Left kidney (tissue), 2 donors: ENCODE measurements around the gene PLTP. TPM values are rescaled to one million over a fixed set of nuclear protein-coding genes. Genes with fewer than 3 reads are reported as not detected.
"Not testable (repeated sequence)": the region's sequence is repeated elsewhere in the genome, so short reads cannot be mapped to it uniquely, and the experiment has no call there.

Experiments
- DNase-seq: peaks from one replicate; pipeline ENCODE4 v3.0.0-alpha.2; 2013
- polyA plus RNA-seq: library from polyadenylated mRNA; unstranded; fragments of 120-200 nt; gene quantifications from one replicate; pipeline ENCODE4 v1.2.1, GENCODE V29; 2013; ENCODE audit not compliant: insufficient read length

PLTP gene
- polyA plus RNA-seq, 1 donor = 118 TPM

DNA sequence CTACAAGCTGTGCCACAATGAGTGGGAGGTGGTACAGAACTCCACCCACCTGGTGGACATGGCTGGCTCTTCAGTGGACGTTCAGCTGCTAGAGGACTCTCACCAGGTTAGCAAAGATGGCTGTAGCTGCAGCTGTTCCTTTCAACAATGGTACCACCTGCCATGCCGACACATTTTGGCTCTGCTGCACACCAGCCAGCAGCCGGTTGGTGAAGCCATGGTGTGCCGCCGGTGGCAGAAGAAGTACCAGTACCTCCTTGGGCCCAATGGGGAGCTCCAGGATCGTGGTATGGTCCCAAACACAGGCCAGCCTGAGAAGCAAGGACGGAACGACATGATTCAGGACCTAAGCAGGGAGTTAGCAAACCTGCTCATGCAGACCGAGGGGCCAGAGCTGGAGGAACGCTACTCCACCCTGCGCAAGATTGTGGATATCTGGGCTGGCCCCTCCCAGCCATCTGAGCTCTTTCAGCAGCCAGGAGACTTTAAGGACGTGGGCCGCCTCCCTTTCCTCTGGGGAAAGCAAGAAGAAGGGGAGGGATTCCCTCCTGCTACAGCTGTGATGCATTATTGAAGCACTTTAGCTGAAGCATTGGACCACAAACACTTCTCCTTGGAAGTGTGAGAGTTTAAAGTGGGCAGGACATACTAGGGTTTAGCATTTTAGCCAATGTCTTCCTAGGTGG lies 33.7 kb downstream of the PLTP start:
- DNase-seq = no peak

DNA sequence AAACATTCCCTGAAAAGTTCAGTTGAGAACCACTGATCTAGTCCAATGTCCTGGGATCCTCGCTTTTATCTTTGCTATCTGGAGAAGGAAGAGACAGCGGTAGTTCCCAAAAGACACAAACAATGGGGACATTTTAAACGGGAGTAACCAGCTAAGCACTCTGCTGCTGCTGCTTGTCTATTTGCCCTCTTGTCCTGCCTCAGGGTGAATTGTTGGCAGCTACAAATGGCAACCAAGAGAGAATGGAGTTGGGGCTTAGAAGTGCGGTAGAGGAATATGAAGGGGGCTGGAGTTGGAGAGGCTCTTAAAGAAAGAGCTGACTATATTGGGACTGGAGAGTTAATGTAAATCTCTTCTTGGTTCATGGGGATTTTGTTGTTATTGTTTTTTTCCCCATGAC lies 37.4 kb downstream of the PLTP start:
- no peak for DNase-seq

DNA sequence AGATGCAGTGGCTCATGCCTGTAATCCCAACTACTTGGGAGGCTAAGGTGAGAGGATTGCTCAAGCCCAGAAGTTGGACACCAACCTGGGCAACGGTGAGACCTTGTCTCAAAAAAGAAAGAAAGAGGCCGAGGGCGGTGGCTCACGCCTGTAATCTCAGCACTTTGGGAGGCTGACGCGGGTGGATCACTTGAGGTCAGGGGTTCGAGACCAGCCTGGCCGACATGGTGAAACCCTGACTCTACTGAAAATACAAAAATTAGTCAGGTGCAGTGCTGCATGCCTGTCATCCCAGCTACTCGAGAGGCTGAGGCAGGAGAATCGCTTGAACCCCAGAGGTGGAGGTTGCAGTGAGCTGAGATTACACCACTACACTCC lies 37.9 kb downstream of the PLTP start:
- DNase-seq = not testable (repeated sequence)

DNA sequence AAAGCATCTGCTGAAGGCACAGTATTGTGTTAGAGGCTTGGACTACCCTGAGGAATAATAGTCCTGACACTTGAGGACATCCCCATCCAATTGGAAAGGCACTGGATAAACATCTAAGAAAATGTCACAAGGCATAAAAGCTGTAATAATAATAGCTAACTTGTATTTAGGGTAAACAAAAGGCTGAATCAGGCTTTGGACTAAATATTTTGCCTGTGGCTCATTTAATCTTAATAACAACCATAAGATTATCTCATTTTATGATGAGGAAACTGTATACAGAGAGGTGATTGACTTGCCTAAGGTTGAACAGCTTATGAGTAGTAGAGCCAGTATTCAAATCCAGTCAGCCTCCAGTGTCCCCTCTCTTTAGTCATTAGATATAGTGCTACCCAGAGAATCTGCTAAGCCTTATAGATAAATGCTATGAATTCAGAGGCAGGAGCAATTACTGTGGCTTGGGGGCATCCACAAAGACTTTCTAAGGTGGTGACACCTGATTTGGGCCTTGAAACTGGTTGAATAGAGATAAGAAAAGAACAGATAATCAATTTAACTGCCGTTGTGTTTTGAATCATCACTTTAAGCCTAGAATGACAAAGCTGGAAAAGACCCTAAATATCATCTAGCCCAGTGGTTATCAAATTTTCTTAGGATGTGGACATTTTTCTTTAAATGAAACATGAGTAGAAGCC lies 38.4 kb downstream of the PLTP start:
- no peak for DNase-seq

DNA sequence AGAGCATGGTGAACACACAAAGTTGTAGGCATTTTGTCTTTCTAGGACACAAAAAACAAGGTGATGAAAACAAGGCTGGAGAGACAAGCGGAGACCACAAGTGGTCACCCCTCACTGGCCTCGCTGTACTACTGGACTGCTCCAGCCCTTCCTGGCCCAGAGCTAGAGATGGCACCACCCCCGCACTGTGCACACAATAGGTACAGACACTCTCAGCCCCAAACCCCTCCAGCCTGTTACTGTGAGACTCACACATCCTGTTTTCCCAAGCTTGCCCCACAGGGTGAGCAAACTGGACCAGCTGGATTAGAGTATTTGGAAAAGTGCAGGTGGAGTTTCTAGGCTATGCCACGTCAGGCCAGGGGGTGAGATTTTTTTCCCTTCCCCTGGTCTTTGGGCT lies 39.3 kb downstream of the PLTP start:
- no peak for DNase-seq

DNA sequence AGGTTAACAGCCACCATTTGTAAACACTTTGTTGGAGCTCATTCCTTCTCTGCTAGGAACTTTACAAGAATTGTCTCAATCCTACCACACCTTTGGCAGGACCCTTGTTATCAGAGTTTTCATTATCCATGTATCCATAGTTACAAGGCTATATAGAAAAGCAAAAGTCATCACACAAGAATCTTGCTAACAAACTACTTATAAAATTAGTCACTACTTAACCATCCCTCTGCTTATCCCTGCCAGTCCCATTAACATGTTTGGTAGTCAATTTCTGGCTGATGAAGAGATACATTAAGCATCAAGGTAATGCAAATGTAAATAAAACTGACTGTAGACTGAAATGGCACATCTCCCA lies 44.2 kb downstream of the PLTP start:
- DNase-seq = no peak

DNA sequence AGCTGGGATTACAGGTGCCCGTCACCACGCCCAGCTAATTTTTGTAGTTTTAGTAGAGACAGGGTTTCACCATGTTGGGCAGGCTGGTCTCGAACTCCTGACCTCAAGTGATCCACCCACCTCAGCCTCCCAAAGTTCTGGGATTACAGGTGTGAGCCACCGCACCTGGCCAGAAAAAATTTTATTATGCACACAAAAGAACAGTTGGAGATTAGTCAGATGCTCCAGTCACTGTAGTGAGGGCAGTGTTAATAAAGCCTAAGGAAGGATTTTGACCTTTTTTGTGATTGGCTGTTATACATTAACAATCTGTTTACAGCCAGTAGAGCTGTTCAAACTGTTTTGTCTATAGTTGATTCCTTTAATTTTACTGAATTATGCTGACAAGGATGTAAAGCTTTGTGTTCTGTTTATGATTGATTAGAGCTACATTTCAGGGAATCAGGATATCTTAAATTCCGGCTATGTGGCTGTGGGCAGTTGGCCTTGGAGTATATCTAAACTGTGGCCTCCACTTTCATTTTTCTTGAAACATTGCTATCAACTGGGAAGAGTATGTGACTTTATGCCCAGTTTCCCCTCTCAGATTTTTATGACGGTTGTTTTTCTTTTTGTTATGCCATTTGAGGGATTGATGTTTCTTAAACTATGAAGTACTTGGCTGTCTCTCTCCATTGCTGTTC lies 44.7 kb downstream of the PLTP start:
- no peak for DNase-seq

DNA sequence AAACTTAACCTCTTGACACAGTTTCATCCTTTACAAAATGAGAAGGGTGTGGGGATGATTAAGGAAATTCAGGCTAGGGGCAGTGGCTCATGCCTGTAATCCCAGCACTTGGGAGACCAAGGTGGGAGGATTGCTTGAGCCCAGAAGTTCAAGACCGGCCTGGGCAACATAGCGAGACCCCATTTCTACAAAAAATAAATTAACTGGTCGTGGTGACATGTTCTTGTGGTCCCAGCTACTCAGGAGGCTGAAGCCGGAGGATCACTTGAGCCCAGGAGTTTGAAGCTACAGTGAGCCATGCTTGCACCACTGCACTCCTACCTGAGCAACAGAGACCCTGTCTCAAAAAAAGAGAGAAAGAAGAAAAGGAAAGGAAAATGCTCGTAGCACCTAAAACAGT lies 45.5 kb downstream of the PLTP start:
- no peak for DNase-seq

DNA sequence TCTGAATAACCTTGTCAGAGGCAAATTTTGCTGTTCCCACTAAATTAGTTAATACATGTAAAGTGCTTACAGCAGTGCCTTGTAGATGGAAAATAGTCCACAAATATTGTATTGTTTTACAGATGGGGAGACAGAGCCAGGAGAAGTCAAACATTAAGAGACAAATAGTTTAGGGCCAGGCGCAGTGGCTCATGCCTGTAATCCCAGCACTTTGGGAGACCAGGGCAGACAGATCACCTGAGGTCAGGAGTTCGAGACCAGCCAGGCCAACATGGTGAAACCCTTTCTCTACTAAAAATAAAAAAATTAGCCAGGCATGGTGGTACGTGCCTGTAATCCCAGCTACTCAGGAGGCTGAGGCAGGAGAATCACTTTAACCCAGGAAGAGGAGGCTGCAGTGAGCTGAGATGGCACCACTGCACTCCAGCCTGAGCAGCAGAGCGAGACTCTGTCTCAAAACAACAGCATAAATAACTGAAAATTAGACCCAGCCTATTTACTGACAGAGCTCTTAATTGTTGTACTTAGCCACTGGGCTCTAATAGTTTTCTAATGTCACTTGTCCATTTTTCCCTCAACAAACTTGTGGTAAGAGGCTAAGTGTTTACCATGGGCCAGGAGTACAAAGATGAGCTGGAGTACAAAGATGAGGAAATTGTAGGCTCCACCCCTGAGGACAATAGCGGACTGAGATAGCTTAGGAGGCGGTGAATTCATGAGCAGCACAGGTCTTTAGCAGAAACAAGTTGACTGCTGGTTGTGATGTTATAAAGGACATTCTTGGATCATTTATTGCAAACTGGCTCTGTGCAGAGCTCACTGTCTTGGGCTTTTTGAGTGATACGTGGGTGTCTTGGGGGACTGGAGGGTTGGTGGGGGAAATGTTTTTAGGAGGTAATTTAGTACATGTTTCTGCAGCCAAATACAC lies 48.1 kb downstream of the PLTP start:
- DNase-seq = no peak

DNA sequence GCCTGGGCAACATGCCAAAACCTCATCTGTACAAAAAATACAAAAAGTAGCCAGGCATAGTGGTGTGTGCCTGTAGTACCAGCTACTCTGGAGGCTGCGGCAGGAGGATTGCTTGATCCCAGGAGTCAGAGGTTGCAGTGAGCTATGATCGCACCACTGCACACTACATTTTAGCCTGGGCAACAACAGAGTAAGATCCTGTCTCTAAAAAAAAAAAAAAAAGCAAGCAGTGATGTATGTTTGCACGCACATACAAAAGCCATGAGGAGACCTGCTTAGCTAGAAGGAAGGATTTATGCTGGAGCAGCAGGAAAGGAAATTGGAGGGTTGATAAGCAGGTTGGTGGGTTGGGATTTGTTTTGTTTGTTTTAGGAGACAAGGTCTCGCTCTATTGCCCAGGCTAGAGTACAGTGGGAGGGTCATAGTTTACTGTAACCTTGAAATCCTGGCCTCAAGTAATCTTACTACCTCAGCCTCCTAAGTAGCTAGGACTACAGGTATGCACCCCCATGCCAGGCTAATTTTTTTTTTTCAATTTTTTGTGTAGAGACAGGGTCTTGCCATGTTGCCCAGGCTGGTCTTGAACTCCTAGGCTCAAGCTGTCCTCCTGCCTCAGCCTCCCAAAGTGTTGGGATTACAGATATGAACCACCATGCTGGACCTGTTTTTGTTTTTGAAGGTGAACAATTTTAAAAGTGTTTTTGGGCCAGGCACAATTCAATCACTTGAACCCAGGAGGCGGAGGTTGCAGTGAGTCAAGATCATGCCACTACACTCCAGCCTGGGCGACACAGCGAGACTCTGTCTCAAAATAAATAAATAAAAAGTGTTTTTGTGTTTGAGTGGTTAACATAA lies 50.5 kb downstream of the PLTP start:
- DNase-seq = no peak

DNA sequence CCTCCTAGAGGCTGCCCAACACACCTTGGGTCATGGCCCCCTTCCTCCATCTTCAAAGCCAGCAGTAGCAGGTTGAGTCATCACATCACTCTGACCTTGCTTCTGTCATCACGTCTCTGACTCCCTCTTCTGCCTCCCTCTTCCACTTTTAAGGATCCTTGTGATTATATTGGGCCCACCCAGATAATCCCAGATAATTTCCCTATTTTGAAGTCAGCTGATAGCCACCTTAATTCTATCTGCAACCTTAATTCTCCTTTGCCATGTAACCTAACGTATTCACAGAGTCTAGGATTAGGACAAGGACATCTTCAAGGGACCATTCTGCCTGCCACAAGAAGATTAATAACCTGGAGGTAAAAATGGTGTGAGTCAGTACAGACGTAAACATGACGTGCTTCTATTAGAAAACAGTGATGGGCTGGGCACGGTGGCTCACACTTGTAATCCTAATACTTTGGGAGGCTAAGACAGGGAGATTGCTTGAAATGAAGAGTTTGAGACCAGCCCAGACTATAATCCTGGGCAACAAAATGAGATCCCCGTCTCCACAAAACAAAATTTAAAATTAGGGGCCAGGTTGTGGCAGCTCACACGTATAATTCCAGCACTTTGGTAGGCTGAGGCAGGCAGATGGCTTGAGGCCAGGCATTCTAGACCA lies 51.3 kb downstream of the PLTP start:
- no peak for DNase-seq

DNA sequence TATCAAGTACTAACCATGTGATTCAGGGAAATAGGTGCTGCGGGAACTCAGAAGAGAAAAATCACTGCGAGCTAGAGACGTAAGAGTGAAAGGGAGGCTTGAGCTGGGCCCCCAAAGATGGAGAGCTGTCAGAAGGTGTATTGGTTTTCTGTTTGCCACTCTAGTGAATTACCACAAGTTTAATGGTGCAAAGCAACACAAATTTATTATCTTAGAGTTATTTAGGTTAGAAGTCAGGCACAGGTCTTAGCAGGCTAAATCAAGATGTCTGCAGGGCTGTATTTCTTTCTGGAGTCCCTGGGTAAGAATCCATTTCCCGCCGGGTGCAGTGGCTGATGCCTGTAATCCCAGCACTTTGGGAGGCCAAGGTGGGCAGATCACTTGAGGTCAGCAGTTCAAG lies 52.0 kb downstream of the PLTP start:
- peak; percentile 46 for DNase-seq

DNA sequence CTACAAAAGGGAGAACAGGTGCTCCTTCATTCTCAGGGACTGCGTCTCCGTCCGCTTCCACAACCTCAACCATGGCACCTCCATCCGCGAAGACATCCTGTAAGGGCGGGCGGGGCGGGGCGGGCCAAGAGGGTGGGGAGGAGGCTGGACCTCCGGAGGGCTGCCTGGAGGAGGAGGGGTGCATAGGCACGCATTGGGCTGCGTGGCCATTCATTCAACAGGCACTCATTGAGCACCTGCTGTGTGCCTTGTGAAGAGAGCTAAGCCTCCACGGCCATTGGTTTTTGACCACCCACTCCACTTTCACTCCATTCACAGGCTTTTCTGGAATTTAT lies 54.1 kb downstream of the PLTP start:
- no peak for DNase-seq

DNA sequence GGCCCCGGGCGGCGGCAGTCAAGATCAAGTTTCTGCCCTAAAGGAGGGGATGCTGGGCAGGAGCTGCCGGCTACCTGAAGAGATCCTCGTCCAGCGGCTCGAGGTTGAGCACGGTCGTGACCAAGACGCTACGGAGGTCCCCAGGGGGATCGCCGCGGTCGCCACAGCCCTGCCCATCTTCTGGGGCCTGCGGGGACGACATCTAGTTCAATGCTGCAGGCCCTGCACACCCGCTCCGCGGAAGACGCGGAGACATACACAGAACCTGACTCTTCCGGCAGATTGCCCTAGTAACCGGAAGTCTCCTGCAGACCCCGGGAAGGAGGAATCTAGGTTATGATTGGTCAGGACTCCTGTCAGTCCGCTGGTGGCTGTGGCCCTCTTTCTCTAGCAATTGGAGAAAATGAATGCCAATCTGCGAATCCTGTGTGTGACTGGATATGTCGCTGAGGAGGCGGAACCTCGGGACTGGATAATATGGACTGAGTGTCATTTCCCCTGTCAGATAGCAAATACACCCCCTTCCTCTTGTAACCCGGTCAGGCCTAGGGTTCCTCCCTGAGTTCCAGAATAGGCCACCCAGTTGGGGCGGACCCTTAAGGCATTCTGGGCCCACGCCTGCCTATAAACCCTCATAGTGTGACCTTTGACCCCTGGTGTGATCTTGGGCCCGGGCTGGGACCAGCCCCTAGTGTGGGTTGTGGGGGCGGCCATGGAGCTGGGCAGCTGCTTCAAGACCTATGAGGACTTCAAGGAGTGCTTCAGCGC lies 54.7 kb downstream of the PLTP start, which contains the start of the genes ACOT8 and ZSWIM3:
TSS of gene ACOT8 (minus strand) at position 279 of the 768 bp plus-strand sequence. CDS start at position 202, 77 bp downstream.
TSS of gene ZSWIM3 (plus strand) at position 501 of the 768 bp plus-strand sequence. CDS start at position 713, 212 bp downstream.
- peak; percentile 100 for DNase-seq

DNA sequence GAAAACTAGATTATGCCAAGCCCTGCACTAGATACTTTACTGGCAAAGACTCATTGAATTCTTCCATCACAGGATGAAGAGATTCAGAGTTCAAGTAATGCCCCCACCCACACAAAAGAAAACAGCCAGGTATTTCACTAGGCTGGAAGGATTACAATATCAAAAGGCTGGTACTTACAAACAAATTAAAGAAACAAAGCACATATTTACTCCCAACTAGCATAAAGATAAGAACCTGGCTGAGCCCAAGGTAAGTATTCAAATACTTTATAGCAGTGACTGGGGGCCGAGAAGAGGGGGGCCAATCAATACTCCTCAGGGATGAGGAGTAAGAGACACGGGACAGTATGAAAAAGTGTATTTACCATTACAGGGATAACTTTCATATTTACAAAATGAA lies 58.5 kb downstream of the PLTP start:
- no peak for DNase-seq

DNA sequence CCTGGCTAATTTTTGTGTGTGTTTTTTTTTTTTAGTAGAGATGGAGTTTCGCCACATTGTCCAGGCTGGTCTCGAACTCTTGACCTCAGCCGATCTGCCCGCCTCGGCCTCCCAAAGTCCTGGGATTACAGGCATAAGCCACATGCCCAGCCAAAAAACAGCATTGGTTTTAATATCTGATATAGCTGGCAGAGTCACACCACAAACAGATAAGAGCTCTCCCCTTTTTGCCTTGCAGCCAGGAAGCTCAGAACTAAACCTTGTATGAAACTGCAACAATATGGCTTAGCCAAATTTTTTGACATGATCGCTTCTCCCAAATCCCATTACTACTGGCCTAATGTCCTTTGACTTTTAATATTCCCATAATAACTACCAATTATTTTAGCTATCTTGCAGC lies 59.6 kb downstream of the PLTP start:
- no peak for DNase-seq

DNA sequence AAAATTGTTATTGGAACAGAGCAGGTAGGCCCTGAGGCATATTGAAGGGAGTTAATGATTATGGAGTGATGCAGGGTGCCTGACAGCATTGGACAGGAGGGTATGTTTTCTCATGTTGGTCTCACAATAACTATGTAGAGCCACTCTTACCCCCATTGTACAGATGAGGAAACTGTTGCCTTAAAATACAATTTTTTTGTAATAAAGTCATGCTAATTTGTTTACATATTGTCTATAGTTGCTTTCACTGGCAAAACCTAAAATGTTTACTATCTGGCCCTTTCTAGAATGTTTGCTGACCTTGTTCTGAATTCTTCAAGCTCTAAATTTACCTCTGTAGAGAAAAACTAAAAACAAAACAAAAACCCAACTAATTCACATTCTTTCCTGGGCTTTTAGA lies 60.5 kb downstream of the PLTP start:
- no peak for DNase-seq

DNA sequence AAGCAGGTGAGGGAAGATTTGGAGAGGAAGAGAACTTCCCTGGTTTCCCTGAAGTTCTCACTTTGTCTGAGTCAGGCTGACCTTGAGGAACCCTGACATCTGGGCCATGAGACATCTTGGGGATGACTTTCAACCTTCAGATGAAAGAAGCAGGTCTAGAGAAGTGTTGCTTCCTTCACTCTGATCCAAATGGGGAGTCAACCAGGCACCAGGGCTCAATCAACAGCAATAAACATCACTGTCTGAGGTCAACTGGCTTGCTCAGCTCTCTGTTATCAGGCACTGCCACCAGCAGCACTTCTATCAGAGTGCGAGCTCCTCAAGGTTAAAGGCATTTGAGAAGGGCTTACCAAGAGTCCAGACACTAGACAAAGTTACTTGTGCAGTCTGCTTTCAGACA lies 61.0 kb downstream of the PLTP start:
- no peak for DNase-seq

DNA sequence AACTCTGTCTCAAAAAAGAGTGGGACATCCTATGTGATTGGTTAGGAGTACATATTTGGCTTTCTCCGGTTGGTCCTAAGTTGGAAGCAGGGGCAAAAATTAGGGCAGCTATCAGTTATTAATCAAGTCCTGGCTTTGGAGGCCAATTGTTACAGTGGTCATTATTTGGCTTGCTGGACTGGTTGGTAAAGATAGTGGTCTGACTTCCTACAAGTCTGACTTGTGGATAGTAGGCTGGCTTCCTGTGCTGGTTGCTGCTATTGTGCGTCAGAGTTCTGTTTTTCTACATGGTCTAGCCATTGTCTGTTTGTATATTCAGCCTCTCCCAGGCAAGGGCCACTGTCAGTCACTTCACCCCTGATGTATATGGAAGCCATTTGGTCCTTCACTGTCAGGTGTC lies 61.7 kb downstream of the PLTP start:
- no peak for DNase-seq

DNA sequence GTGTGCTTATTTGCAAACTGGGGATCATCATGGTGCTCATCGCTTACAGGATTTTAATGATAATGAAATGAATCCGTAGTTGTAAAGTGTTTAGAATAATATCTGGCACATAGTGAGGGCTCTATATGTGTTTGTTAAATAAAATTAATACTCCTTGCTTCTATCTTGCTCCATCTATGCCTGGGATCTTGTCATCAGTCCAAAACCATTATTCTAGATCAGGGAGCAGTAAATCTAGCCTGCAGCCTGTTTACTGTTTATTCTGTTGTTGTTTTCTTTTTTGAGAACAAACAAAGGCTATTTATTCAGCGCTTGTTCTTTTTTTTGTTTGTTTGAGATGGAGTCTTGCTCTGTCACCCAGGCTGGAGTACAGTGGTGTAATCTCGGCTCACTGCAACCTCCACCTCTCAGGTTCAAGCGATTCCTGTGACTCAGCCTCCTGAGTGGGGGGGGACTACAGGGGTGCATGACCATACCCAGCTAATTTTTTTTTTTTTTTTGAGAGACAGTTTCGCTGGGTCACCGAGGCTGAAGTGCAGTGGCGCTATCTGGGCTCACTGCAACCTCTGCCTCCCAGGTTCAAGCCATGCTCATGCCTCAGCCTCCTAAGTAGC lies 62.9 kb downstream of the PLTP start:
- DNase-seq = no peak
